Subcutaneous abdominal adipose tissue (tissue), 5 donors: Measurements from ENCODE around the gene ASAP2.
A peak's percentile ranks its signal among the peaks of the same experiment; 100 is the strongest.

Source experiments
- H3K27ac ChIP-seq: one replicate; pipeline ENCODE4 v1.7.0; 2013; ENCODE audit warnings: low read depth, mild to moderate bottlenecking, inconsistent platforms, low read length, moderate library complexity
- H3K27me3 ChIP-seq, 5 donors: one replicate each; pipeline ENCODE4 v1.7.0; 2013; ENCODE audit warnings: low read length in 5 of 5, inconsistent platforms in 1 of 5; ENCODE audit not compliant: control insufficient read depth in 5 of 5, insufficient read depth in 4 of 5
- H3K36me3 ChIP-seq, 5 donors: one replicate each; pipeline ENCODE4 v1.7.0; 2013; ENCODE audit warnings: low read length in 5 of 5; ENCODE audit not compliant: control insufficient read depth in 5 of 5, insufficient read depth in 5 of 5
- H3K4me1 ChIP-seq, 5 donors: one replicate each; pipeline ENCODE4 v1.7.0; 2013; ENCODE audit warnings: low read length in 5 of 5, mild to moderate bottlenecking in 3 of 5, moderate library complexity in 1 of 5; ENCODE audit not compliant: control insufficient read depth in 5 of 5, insufficient read depth in 5 of 5
- H3K4me3 ChIP-seq, 5 donors: one replicate each; pipeline ENCODE4 v1.7.0; 2013; ENCODE audit warnings: low read length in 5 of 5, low read depth in 1 of 5
- H3K9ac ChIP-seq, 5 donors: one replicate each; pipeline ENCODE4 v1.7.0; 2013; ENCODE audit warnings: low read length in 5 of 5, mild to moderate bottlenecking in 4 of 5, moderate library complexity in 3 of 5
- H3K9me3 ChIP-seq, 5 donors: one replicate each; pipeline ENCODE4 v1.7.0; 2013; ENCODE audit warnings: low read length in 5 of 5; ENCODE audit not compliant: control insufficient read depth in 5 of 5
- donor health status: healthy.
- donor health status: healthy.
- donor health status: healthy.
- donor health status: healthy.
- donor health status: healthy.

ASAP2 gene

DNA sequence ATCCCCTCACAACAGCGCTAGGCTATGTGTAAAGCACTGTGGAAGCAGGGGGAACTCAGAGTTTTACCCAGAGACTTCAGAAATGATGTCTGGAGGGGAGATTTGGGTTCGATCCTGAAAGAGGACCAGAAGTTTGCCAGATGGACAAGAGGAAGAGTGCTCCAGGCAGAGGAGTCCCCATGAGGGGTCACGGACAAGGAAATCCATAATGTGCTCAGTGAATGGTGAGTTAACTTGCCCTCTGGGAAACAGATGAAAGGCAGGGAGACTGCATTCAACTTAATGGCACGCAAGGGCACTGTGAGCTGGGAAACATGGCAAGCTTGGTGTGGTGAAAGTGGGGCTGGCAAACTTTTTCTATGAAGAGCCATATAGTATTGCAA, 6.0 kb upstream of the ASAP2 start:
- Histone ChIP-seq H3K4me3 (no peak overlapping the region), H3K9ac (no peak overlapping the region), H3K27me3 (no peaks in the 10 kb centered on the region), H3K36me3 (no peaks in the 10 kb centered on the region), H3K9me3 (no peaks in the 10 kb centered on the region), H3K27ac (no peak overlapping the region), H3K4me1 (peaks cover 0 to 10% (median 4%) of the 10 kb centered on the region in 5 donors)

DNA sequence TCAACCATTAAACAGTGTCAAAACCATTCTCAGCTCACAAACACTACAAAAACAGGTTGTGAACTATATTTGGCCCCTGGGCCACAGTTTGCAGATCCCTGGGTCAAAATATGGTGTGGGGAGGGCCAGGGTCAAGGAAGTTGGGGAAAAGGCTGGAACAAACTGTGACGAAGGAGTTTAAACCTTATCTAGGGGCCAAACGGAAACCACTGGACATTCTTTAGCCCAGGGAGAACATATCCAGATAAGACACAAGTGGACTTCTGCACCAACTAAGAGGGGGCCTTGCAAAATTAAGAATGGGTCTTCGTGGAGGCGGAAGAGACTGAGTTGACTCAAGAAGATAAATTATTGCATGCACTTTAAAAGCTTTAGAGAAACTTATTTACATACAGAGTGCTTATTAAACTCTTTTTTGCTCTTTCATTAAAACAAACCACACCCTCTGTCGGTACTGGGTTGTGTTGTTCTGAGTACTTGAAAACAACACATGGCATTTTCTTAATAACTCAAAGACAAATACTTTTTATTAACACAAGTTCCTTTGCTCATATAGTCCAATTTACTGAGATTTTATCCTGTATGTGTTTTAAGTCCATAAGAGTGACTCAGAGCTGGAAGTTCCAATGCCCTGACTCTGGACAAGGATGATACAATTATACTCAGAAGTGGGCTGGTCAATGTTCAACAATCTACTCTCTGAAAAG, 5.3 kb upstream of the ASAP2 start:
- H3K27ac ChIP-seq: no peak overlapping the region
- H3K4me3 ChIP-seq: no peak overlapping the region
- H3K9ac ChIP-seq: no peak overlapping the region
- no peaks in the 10 kb centered on the region for H3K27me3 ChIP-seq
- H3K36me3 ChIP-seq: no peaks in the 10 kb centered on the region
- no peaks in the 10 kb centered on the region for H3K9me3 ChIP-seq
- H3K4me1 ChIP-seq: peaks cover 0 to 15% (median 10%) of the 10 kb centered on the region in 5 donors

DNA sequence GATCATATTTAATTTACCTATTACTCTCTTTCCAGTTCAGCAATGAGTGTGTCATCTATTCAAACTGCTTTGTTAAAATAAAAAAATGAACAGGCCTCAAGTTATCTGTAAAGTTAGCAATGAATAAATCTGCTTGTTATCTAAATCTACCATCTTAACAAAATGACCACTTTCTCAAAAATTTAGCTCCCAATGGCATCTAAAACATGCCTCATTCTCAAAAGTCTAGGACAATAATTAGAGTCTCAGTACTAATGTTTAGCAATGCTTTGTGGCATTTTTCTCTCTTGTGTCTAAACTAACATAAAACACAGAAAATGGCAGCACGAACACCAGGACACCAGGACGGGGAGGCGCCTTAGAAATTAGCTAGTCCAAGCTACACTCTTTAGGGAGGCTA, 3.6 kb upstream of the ASAP2 start:
- no peak overlapping the region for H3K27ac ChIP-seq
- peaks cover 0 to 18% (median 13%) of the 10 kb centered on the region in 5 donors for H3K4me1 ChIP-seq
- no peaks in the 10 kb centered on the region for H3K36me3 ChIP-seq
- no peak overlapping the region for H3K9ac ChIP-seq
- H3K9me3 ChIP-seq: no peaks in the 10 kb centered on the region
- no peaks in the 10 kb centered on the region for H3K27me3 ChIP-seq
- H3K4me3 ChIP-seq: no peak overlapping the region

DNA sequence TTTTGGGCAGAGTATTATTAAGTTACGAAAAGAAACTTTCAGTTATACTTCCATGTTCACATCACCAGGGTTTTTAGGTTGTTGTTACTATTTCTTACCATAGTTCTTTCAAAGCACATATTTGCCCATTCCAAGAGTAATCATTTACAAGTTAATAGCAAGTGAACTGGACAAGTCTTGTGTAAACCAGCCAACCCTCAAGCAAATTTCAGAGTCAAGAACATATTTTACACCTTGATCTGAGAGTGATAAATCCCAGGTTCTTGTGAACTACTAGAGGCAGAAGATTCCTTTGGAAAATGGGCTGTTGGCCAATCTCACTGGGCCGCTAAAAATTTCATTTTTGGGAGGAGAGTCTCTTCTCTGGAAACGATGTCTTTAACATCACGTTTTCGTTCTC, 2.7 kb upstream of the ASAP2 start:
- no peak overlapping the region for H3K9ac ChIP-seq
- H3K36me3 ChIP-seq: no peaks in the 10 kb centered on the region
- peaks cover 0 to 25% (median 20%) of the 10 kb centered on the region in 5 donors for H3K4me1 ChIP-seq
- no peaks in the 10 kb centered on the region for H3K9me3 ChIP-seq
- H3K27me3 ChIP-seq: no peaks in the 10 kb centered on the region
- no peak overlapping the region for H3K27ac ChIP-seq
- no peak overlapping the region for H3K4me3 ChIP-seq

DNA sequence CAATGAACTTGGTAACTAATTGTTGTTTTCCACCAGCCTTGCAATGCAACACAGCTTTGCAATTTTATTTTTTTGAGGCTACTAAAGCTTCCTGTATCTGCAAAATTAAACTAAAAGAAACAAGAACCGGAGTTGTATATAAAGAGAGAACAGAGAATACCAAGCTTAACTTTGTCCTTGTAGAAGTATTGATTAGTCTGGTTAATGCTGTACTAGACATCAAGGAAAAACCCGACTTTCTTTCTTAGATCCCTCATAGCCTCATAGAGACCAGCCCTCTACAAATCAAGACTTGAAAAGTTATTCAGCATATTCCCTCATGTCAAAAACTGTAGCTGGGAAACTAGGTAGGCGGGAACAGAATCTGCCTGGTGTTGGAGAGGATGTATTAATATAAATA, 1.7 kb upstream of the ASAP2 start:
- Histone ChIP-seq H3K4me3 (no peak overlapping the region), H3K4me1 (peaks cover under 1 to 30% (median 27%) of the 10 kb centered on the region in 5 donors), H3K27ac (no peak overlapping the region), H3K9ac (no peak overlapping the region), H3K36me3 (no peaks in the 10 kb centered on the region), H3K9me3 (no peaks in the 10 kb centered on the region), H3K27me3 (no peaks in the 10 kb centered on the region)

DNA sequence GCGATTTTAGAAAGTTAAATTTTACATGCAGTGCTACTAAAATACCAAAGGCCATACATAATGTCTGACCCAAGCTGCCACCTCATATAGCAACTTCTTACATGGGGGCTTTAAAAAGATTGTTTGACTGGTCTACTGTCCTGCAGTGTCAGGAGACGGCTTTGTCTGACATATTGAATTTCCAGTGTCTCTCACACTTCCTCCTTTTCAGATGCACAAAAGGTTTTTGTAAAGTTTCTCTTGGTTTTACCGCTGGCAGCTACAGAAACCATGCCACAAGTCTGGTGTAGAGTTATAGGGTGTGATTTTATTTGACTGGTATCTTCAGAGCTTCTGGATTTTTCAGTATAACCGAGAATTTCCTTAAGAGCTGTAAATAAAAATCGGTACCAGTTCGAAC, 1.1 kb upstream of the ASAP2 start:
- no peaks in the 10 kb centered on the region for H3K36me3 ChIP-seq
- H3K9me3 ChIP-seq: no peaks in the 10 kb centered on the region
- H3K4me3 ChIP-seq: peak overlapping the region; percentile 62 to 75 (median 65)
- H3K27me3 ChIP-seq: no peaks in the 10 kb centered on the region
- peaks cover 3 to 34% (median 29%) of the 10 kb centered on the region in 5 donors for H3K4me1 ChIP-seq
- peak overlapping the region in 1 of 5 donors; percentile 64 for H3K9ac ChIP-seq
- H3K27ac ChIP-seq: peak overlapping the region; percentile 70

DNA sequence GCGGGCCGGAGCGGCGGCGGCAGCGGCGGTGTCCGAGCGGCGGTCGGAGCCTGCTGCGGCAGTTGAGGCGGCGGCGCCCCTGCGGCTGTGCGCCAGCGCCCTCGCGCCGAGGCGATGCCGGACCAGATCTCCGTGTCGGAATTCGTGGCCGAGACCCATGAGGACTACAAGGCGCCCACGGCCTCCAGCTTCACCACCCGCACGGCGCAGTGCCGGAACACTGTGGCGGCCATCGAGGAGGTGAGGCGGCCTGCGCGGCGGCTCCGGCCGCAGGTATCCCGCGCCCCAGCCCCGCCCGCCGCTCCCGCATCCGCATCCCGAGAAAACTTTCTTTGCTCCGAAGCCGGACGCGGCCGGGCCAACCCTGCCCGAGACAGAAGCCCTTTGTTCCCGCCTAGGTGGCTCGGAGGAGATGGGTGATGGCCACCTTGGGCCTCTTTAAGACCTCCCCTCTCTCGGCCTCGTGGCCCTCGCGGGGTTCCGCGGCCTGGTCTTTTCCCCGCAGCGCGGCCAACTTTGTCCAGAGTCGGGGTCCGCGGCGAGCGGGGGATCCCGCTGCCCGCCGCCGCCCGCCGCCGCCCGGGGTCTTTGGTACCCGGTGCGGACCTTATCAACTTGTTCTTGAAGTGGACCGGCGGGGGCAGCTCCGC, 504 bp downstream of the ASAP2 start:
- Histone ChIP-seq H3K27ac (peak overlapping the region; percentile 60), H3K27me3 (no peaks in the 10 kb centered on the region), H3K36me3 (no peaks in the 10 kb centered on the region), H3K9ac (peak overlapping the region in 4 of 5 donors; percentile 66 to 86 (median 74)), H3K4me3 (peak overlapping the region in 4 of 5 donors; percentile 81 to 92 (median 84)), H3K4me1 (peaks cover 7 to 46% (median 38%) of the 10 kb centered on the region in 5 donors), H3K9me3 (no peaks in the 10 kb centered on the region)

DNA sequence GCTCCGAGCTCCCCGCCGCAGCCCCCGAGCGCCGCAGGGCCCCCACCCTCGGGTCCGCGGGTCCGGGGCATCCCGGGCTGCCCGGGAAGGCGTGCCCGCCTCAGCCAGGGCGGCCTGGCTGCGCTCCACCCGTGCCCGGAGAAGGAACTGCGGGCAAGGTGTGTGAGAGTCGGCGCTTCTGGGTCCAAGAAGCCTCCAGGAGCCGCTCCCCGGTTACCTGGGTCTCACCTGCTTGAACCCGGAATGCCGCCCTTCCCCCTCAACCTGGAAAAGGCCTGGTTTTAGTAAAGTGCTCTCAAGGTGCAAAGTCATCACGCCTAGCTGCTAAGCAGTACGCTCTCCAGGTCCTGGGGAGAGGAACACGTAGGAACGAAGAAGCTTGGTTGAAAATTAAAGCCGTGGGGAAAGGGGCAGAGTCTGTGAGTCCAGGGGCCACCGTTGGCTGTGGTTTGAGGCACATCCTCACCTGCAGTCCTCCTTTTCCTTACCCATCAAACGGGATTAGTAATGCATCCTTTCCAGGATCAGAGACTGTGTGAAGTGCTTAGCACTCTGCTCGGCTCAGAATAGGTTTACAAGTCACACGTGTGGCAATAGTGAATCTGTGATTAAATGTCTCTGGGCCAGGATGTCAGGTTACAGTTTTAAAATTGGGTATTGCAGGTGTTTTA, 1.2 kb downstream of the ASAP2 start:
- Histone ChIP-seq H3K27me3 (no peaks in the 10 kb centered on the region), H3K9ac (peak overlapping the region; percentile 28 to 79 (median 68)), H3K4me1 (peaks cover 8 to 52% (median 44%) of the 10 kb centered on the region in 5 donors), H3K4me3 (peak overlapping the region; percentile 81 to 92 (median 85)), H3K27ac (peak overlapping the region; percentile 60), H3K36me3 (peaks cover 0 to 4% (median 0%) of the 10 kb centered on the region in 5 donors), H3K9me3 (no peaks in the 10 kb centered on the region)

DNA sequence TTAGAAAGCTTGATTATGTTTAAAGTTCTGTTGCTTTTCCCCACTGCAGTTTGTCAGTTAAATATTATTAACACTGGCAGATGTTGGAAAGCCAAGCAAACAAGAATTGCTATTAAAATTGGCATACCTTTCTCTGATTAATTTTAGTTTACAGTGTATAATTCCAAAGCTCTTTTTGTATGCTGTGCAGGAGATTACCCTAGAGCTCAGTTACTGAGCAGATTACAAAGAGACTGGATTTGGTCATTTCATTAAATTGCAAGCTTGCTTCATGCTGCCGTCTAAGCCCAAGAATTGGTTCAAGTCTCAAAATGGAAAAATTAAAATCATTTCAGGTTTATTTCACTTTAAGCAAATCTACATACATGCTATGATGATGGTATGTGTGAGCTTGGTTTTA, 2.3 kb downstream of the ASAP2 start:
- Histone ChIP-seq H3K9ac (peak overlapping the region in 1 of 5 donors; percentile 8), H3K27ac (no peak overlapping the region), H3K9me3 (no peaks in the 10 kb centered on the region), H3K4me1 (peaks cover 9 to 59% (median 55%) of the 10 kb centered on the region in 5 donors), H3K27me3 (no peaks in the 10 kb centered on the region), H3K36me3 (peaks cover 0 to 4% (median 0%) of the 10 kb centered on the region in 5 donors), H3K4me3 (peak overlapping the region; percentile 22 to 85 (median 30))

DNA sequence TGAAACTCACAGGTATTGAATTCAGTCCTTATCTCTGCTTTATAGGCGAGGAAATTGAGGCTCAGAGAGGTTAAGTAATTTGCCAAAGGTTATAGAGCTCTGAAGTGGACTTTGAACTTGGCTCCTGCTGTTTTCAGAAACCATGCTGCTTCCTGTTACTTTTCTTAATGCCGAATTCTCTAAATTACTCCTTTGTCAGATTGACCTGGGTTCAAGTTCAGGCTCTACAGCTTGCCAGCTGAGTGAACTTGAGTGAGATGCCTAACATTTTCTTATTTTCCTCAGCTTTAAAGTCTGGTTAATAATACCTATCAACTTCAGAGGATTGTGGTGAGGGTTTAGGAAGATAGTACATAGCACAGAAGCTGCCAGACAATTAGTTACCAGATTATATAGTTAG, 3.4 kb downstream of the ASAP2 start:
- Histone ChIP-seq H3K4me3 (no peak overlapping the region), H3K4me1 (peaks cover 10 to 59% (median 56%) of the 10 kb centered on the region in 5 donors), H3K27ac (peak overlapping the region; percentile 19), H3K9ac (peak overlapping the region in 1 of 5 donors; percentile 41), H3K27me3 (no peaks in the 10 kb centered on the region), H3K36me3 (peaks cover 0 to 4% (median 0%) of the 10 kb centered on the region in 5 donors), H3K9me3 (no peaks in the 10 kb centered on the region)
